ENCODE measurements around the gene RBM39. TPM values are rescaled to one million over a fixed set of nuclear protein-coding genes. Genes with fewer than 3 reads are reported as not detected.

Gene RBM39
- total and polyA plus RNA-seq, 10 of the 15 experiments (the other 5 are each of a cell fraction or from before 2014, with no cell fraction given), result 135 to 280 (median 217) TPM

DNA sequence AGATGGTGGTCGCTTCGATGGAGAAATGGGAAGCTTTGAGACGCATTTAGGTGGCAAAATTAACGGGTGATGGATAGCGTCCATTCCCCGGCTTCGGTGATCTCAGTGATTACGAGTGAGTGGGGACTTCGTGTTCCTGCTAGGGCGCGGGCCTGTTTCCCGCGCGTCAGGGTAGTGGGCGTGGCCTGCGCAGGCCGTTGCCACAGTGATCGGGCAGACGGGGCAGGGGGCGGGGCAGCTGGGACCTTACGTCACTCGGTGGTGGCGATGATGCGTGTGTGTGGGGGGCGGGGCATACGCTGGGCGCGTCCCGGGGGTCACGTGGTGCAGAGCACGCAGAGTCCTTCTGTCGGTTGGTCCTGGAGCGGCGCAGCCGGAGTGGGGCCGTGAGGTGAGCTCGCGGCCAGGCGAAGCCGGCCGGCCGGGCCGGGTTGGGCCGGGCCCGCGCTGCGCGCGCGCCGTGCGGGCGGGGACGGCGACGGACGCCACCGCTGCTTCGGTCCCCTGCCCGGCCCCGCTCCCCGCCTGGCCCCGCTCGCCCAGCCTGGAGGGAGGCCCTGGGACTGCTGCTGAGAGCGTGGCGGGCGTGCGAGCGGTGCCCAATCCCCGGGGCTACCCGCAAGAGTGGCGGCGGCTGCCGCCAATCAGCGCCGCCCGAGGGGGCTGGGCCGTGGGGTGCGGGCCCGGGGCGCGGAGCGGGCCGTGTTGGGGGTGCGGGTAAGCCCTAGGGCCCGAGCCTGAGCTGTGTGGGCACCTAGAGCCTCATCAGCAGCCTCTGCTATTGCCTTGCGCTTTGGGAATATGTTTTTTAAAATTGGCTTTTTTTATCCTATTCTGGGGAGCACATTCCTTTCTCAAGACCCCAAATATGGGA, 29.9 kb upstream of the RBM39 start, which contains the start of gene PHF20 (continued):
- TF ChIP-seq SPI1 (IDR thresholded peaks at IDR 0.05; ENCODE audit: borderline replicate concordance, insufficient read depth, low read depth, low read length), result no peak
- peak; percentile 55 to 87 for TF ChIP-seq BHLHE40 (IDR thresholded peaks at IDR 0.05; ENCODE audit: borderline replicate concordance in 1 of 2, low read depth in 2 of 2, low read length in 1 of 2)
- TF ChIP-seq, protein P1, sequence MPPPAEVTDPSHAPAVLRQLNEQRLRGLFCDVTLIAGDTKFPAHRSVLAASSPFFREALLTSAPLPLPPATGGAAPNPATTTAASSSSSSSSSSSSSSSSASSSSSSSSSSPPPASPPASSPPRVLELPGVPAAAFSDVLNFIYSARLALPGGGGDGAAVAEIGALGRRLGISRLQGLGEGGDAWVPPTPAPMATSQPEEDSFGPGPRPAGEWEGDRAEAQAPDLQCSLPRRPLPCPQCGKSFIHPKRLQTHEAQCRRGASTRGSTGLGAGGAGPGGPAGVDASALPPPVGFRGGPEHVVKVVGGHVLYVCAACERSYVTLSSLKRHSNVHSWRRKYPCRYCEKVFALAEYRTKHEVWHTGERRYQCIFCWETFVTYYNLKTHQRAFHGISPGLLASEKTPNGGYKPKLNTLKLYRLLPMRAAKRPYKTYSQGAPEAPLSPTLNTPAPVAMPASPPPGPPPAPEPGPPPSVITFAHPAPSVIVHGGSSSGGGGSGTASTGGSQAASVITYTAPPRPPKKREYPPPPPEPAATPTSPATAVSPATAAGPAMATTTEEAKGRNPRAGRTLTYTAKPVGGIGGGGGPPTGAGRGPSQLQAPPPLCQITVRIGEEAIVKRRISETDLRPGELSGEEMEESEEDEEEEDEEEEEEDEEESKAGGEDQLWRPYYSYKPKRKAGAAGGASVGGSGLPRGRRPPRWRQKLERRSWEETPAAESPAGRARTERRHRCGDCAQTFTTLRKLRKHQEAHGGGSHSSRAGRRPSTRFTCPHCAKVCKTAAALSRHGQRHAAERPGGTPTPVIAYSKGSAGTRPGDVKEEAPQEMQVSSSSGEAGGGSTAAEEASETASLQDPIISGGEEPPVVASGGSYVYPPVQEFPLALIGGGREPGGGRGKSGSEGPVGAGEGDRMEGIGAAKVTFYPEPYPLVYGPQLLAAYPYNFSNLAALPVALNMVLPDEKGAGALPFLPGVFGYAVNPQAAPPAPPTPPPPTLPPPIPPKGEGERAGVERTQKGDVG (CRISPR knock-in tag; IDR thresholded peaks at IDR 0.05), result no peak
- 0 out of 2 replicates have a peak, but pooled peaks have one; percentile 59 for TF ChIP-seq ZNF207 (IDR thresholded peaks at IDR 0.05; ENCODE audit: borderline replicate concordance)
- TF ChIP-seq ATF7 (IDR thresholded peaks at IDR 0.05; ENCODE audit: low read depth), result peak; percentile 78
- TF ChIP-seq SREBF1 (IDR thresholded peaks at IDR 0.05; ENCODE audit: low read length), result no peak
- peak; percentile 72 for TF ChIP-seq IKZF1 (conservative IDR thresholded peaks at IDR 0.05)
- TF ChIP-seq, protein P2, sequence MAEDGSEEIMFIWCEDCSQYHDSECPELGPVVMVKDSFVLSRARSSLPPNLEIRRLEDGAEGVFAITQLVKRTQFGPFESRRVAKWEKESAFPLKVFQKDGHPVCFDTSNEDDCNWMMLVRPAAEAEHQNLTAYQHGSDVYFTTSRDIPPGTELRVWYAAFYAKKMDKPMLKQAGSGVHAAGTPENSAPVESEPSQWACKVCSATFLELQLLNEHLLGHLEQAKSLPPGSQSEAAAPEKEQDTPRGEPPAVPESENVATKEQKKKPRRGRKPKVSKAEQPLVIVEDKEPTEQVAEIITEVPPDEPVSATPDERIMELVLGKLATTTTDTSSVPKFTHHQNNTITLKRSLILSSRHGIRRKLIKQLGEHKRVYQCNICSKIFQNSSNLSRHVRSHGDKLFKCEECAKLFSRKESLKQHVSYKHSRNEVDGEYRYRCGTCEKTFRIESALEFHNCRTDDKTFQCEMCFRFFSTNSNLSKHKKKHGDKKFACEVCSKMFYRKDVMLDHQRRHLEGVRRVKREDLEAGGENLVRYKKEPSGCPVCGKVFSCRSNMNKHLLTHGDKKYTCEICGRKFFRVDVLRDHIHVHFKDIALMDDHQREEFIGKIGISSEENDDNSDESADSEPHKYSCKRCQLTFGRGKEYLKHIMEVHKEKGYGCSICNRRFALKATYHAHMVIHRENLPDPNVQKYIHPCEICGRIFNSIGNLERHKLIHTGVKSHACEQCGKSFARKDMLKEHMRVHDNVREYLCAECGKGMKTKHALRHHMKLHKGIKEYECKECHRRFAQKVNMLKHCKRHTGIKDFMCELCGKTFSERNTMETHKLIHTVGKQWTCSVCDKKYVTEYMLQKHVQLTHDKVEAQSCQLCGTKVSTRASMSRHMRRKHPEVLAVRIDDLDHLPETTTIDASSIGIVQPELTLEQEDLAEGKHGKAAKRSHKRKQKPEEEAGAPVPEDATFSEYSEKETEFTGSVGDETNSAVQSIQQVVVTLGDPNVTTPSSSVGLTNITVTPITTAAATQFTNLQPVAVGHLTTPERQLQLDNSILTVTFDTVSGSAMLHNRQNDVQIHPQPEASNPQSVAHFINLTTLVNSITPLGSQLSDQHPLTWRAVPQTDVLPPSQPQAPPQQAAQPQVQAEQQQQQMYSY (CRISPR knock-in tag; IDR thresholded peaks at IDR 0.05), result no peak

Measured in GM12878 (cell line).